ENCODE measurements around the gene C18orf63. TPM values are rescaled to one million over a fixed set of nuclear protein-coding genes. Genes with fewer than 3 reads are reported as not detected.

The C18orf63 gene
- total RNA-seq, 1 experiment from 2014 or later, result not detected

- Histone ChIP-seq H3K27me3 (replicated peaks; ENCODE audit: insufficient read depth, low read depth, low read length, poor library complexity) (peaks cover 14% of the 10 kb centered on the region), H3K4me3 (ENCODE audit: low read depth, low read length, poor library complexity, severe bottlenecking) (no peak overlapping the region), H3K36me3 (ENCODE audit: insufficient read depth, low read length, poor library complexity, severe bottlenecking) (no peaks in the 10 kb centered on the region), H3K4me1 (ENCODE audit: insufficient read depth, low read length, poor library complexity, severe bottlenecking) (no peaks in the 10 kb centered on the region), H3K9me3 (ENCODE audit: low read depth, low read length, poor library complexity, severe bottlenecking) (peaks cover 5% of the 10 kb centered on the region), H3K27ac (ENCODE audit: low read depth, low read length, poor library complexity, severe bottlenecking) (no peak overlapping the region)
- CTCF ChIA-PET, result no interaction called here
- DNase-seq (ENCODE audit: low spot score), result peak; percentile 32
- POLR2A ChIA-PET (ENCODE audit: low non-redundant PET), result no interaction called here
- TF ChIP-seq EZH2 (IDR thresholded peaks at IDR 0.05; ENCODE audit: borderline replicate concordance, low read depth, low read length, poor library complexity, severe bottlenecking) (no peak), CTCF (conservative IDR thresholded peaks at IDR 0.05; ENCODE audit: low read depth, low read length) (peak; percentile 24; the same call in 1 of the 2 replicates)
- intact Hi-C loops (cut with micrococcal nuclease; ENCODE audit: unreplicated experiment), result no loop called here
- BruUV-seq (replicated peaks), result no TSS peak
Observed at GRCh38 chr18:74310411-74310810, 5.2 kb upstream of the C18orf63 start.

- TF ChIP-seq CTCF (conservative IDR thresholded peaks at IDR 0.05; ENCODE audit: low read depth, low read length) (no peak), EZH2 (IDR thresholded peaks at IDR 0.05; ENCODE audit: borderline replicate concordance, low read depth, low read length, poor library complexity, severe bottlenecking) (no peak)
- ChIA-PET POLR2A (ENCODE audit: low non-redundant PET) (no interaction called here), CTCF (no interaction called here)
- peaks cover 5% of the 10 kb centered on the region for H3K9me3 ChIP-seq (ENCODE audit: low read depth, low read length, poor library complexity, severe bottlenecking)
- no peak overlapping the region for H3K27ac ChIP-seq (ENCODE audit: low read depth, low read length, poor library complexity, severe bottlenecking)
- DNase-seq (ENCODE audit: low spot score), result no peak
- H3K27me3 ChIP-seq (replicated peaks; ENCODE audit: insufficient read depth, low read depth, low read length, poor library complexity), result peaks cover 13% of the 10 kb centered on the region
- no TSS peak for BruUV-seq (replicated peaks)
- H3K4me3 ChIP-seq (ENCODE audit: low read depth, low read length, poor library complexity, severe bottlenecking), result no peak overlapping the region
- H3K4me1 ChIP-seq (ENCODE audit: insufficient read depth, low read length, poor library complexity, severe bottlenecking), result no peaks in the 10 kb centered on the region
- H3K36me3 ChIP-seq (ENCODE audit: insufficient read depth, low read length, poor library complexity, severe bottlenecking), result no peaks in the 10 kb centered on the region
- intact Hi-C loops (cut with micrococcal nuclease; ENCODE audit: unreplicated experiment), result no loop called here
Observed at GRCh38 chr18:74311000-74311399, 4.6 kb upstream of the C18orf63 start.

GRCh38 chr18:74314759-74315463 is 728 bp upstream of the C18orf63 start:
- BruUV-seq (replicated peaks), result no TSS peak
- H3K9me3 ChIP-seq (ENCODE audit: low read depth, low read length, poor library complexity, severe bottlenecking), result peaks cover 5% of the 10 kb centered on the region
- DNase-seq (ENCODE audit: low spot score), result no peak
- H3K4me3 ChIP-seq (ENCODE audit: low read depth, low read length, poor library complexity, severe bottlenecking), result no peak overlapping the region
- H3K36me3 ChIP-seq (ENCODE audit: insufficient read depth, low read length, poor library complexity, severe bottlenecking), result no peaks in the 10 kb centered on the region
- TF ChIP-seq EZH2 (IDR thresholded peaks at IDR 0.05; ENCODE audit: borderline replicate concordance, low read depth, low read length, poor library complexity, severe bottlenecking) (no peak), CTCF (conservative IDR thresholded peaks at IDR 0.05; ENCODE audit: low read depth, low read length) (no peak)
- H3K27ac ChIP-seq (ENCODE audit: low read depth, low read length, poor library complexity, severe bottlenecking), result no peak overlapping the region
- H3K27me3 ChIP-seq (replicated peaks; ENCODE audit: insufficient read depth, low read depth, low read length, poor library complexity), result no peaks in the 10 kb centered on the region
- ChIA-PET POLR2A (ENCODE audit: low non-redundant PET) (no interaction called here), CTCF (no interaction called here)
- intact Hi-C loops (cut with micrococcal nuclease; ENCODE audit: unreplicated experiment), result no loop called here
- H3K4me1 ChIP-seq (ENCODE audit: insufficient read depth, low read length, poor library complexity, severe bottlenecking), result no peaks in the 10 kb centered on the region
